PC-3 (cell line): ENCODE measurements around the gene MS4A18.

Experiments used
- CTCF ChIP-seq: fragments of 300-600 bp; sonication (generic); conservative IDR thresholded peaks from 2 replicates; pipeline ENCODE4 v1.5.1; 2017; ENCODE audit warnings: antibody characterized with exemption, low read depth, mild to moderate bottlenecking, low read length
- EZH2 ChIP-seq: fragments of 300-600 bp; sonication (generic); IDR thresholded peaks from one replicate; pipeline ENCODE4 v1.6.1; 2017; ENCODE audit warnings: antibody characterized with exemption, mild to moderate bottlenecking, low read length; ENCODE audit not compliant: unreplicated experiment
- EZH2phosphoT487 ChIP-seq: fragments of 300-600 bp; sonication (generic); IDR thresholded peaks from 2 replicates; pipeline ENCODE4 v1.6.1; 2018; ENCODE audit warnings: mild to moderate bottlenecking, antibody characterized with exemption, low read length, borderline replicate concordance

DNA sequence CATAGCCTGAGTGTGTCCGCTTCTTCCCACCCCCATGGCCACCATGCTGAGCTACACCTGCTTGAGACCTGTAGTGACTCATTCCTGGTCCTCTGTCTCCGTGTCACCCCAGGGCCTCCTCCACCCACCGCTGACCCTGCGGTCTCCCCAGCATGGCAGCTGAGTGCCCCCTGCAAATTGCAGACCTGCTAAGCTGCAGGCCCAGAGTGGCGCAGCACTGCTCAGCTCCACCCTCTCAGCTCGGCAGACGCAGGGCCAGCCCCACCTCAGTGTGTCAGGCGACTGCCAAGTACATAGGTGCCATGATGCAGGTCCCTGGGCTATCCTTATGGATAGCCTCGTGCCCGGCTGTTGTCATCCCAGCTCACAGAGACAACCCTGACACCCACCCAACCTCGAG, 45.3 kb downstream of the MS4A18 start:
- TF ChIP-seq CTCF: no peak
- no peak for TF ChIP-seq EZH2
- TF ChIP-seq EZH2phosphoT487: no peak
